HUES6 (cell line): ENCODE results near the gene RBM7.

Experiments used
- H3K27ac ChIP-seq: 2 replicates; pipeline ENCODE4 v1.7.0; 2013; ENCODE audit warnings: low read depth, mild to moderate bottlenecking, low read length, inconsistent platforms
- H3K27me3 ChIP-seq: 2 replicates; pipeline ENCODE4 v1.6.1; 2013; ENCODE audit warnings: low read length; ENCODE audit not compliant: control insufficient read depth, insufficient read depth
- H3K36me3 ChIP-seq: 2 replicates; pipeline ENCODE4 v1.6.1; 2013; ENCODE audit warnings: low read length; ENCODE audit not compliant: control insufficient read depth, insufficient read depth
- H3K4me1 ChIP-seq: 2 replicates; pipeline ENCODE4 v1.6.1; 2013; ENCODE audit warnings: low read length; ENCODE audit not compliant: control insufficient read depth, insufficient read depth
- H3K4me3 ChIP-seq: 2 replicates; pipeline ENCODE4 v1.5.1; 2013; ENCODE audit warnings: low read depth, low read length
- H3K9ac ChIP-seq: one replicate; pipeline ENCODE4 v1.6.1; 2013; ENCODE audit warnings: mild to moderate bottlenecking, low read length
- H3K9me3 ChIP-seq: 2 replicates; pipeline ENCODE4 v1.6.1; 2013; ENCODE audit warnings: low read depth, low read length; ENCODE audit not compliant: control insufficient read depth, insufficient read depth

The RBM7 gene

DNA sequence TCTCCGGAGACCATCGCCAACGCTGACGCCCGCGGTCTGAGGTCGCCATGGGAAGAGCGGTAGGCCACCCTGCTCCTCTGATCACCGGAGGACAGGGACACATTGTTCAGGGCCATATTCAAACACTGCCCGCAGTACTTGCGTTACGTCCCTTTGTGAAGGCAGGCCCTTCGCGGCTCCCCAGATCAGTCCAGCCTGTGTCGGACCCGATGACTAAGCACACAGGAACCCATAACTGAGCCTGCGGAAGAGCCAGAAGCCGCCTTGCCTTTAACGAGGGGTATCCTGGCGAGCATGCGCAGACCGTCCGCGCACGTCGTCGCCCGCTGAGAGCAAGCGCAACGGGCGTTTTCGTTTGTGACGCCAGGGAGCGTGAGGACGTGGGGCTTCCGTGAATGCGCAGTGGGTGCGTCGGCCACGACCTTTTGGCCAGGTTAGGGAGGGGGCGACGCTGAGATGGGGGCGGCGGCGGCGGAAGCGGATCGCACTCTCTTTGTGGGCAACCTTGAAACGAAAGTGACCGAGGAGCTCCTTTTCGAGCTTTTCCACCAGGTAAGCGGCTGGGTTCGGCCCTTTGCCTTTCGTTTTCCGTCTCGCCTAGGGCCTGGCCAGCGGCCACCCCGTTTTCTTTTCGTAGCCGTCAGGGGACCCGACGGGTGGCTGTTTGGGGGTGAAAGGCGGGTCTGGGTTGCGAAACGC lies at the start of gene RBM7, which contains the start of gene C11orf71:
Gene RBM7, plus strand, starts transcription at position 451 of the 699 bp plus-strand sequence. Its CDS starts 6 bp downstream, at position 457.
Gene C11orf71, minus strand, starts transcription at position 296 of the 699 bp plus-strand sequence. Its CDS starts 180 bp downstream, at position 116.
- peaks cover 31% of the 10 kb centered on the region for H3K4me1 ChIP-seq
- no peaks in the 10 kb centered on the region for H3K9me3 ChIP-seq
- H3K36me3 ChIP-seq: peaks cover 22% of the 10 kb centered on the region
- peak within 1 kb of the TSS; percentile 97 for H3K4me3 ChIP-seq
- H3K27ac ChIP-seq: peak within 1 kb of the TSS; percentile 98
- peak within 1 kb of the TSS; percentile 99 for H3K9ac ChIP-seq
- no peaks in the 10 kb centered on the region for H3K27me3 ChIP-seq

GRCh38 chr11:114353443-114353842 lies 47.0 kb upstream of the RBM7 start:
- H3K27me3 ChIP-seq: no peaks in the 10 kb centered on the region
- H3K9ac ChIP-seq: no peak overlapping the region
- no peaks in the 10 kb centered on the region for H3K9me3 ChIP-seq
- peaks cover 3% of the 10 kb centered on the region; the same call in 1 of the 2 replicates for H3K4me1 ChIP-seq
- no peak overlapping the region for H3K4me3 ChIP-seq
- no peak overlapping the region for H3K27ac ChIP-seq
- H3K36me3 ChIP-seq: no peaks in the 10 kb centered on the region

GRCh38 chr11:114354076-114354475 lies 46.4 kb upstream of the RBM7 start:
- no peaks in the 10 kb centered on the region for H3K36me3 ChIP-seq
- no peaks in the 10 kb centered on the region for H3K9me3 ChIP-seq
- H3K4me3 ChIP-seq: no peak overlapping the region
- H3K27me3 ChIP-seq: no peaks in the 10 kb centered on the region
- H3K27ac ChIP-seq: no peak overlapping the region
- no peak overlapping the region for H3K9ac ChIP-seq
- H3K4me1 ChIP-seq: no peaks in the 10 kb centered on the region

DNA sequence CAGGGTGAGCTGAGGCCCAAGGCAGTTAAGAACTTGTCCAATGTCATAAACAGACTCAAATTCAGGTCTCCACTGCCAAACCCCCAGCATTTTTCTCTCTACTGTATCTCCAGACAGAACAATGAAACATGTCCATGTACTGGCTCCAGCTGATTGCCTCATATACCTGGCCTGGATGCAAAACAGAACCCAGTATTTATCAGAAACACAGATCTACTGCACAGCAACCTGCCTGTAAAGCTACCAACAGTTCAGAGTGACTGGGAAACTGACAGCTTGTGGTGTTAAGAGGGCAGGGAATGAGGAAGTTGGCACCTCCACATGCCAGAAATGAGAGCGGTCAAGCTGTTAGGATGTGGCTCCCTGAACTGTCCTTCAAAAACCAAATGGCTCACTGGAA lies 41.8 kb upstream of the RBM7 start:
- Histone ChIP-seq H3K4me3 (no peak overlapping the region), H3K4me1 (no peaks in the 10 kb centered on the region), H3K9ac (no peak overlapping the region), H3K27me3 (no peaks in the 10 kb centered on the region), H3K9me3 (no peaks in the 10 kb centered on the region), H3K27ac (no peak overlapping the region), H3K36me3 (no peaks in the 10 kb centered on the region)

DNA sequence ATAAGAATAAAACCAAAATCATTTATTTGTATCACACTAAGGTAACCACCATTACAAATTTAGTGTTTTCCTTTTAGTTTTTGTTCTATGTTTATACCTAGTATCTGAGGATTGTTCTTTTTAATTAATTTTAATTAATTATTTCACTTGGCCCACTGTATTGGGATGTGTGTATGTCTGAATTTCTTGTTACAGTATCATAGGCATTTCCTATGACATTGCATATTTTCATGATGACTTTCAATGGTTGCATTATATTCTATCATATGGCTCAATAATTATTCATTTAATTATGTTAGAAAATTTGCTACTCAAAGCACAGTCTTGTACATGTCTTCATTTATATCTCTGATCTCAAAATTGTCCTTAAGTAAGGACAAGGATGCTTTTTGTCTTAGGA lies 41.1 kb upstream of the RBM7 start:
- H3K36me3 ChIP-seq: no peaks in the 10 kb centered on the region
- no peaks in the 10 kb centered on the region for H3K9me3 ChIP-seq
- H3K27ac ChIP-seq: no peak overlapping the region
- no peaks in the 10 kb centered on the region for H3K27me3 ChIP-seq
- H3K4me3 ChIP-seq: no peak overlapping the region
- H3K4me1 ChIP-seq: no peaks in the 10 kb centered on the region
- H3K9ac ChIP-seq: no peak overlapping the region

DNA sequence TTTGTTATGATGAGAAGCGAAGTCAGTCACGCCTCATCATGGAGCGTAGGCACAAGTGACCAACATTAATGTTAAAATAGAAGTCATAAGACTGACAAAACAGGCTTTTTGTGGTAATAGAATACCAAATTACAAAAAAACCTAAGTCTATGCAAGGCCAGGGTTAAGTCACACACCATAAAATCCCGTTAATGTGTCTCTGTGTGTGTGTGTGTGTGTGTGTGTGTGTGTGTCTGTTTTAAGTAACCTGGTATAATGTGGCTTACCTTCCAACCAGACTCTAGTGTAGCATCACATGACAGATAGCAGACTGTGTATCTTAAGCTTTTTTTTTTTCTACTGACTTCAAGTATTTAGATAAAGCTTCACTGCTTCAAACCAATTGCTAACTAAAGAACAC lies 38.1 kb upstream of the RBM7 start:
- H3K27ac ChIP-seq: no peak overlapping the region
- H3K27me3 ChIP-seq: no peaks in the 10 kb centered on the region
- H3K4me1 ChIP-seq: peaks cover 14% of the 10 kb centered on the region; the same call in 1 of the 2 replicates
- H3K9me3 ChIP-seq: no peaks in the 10 kb centered on the region
- no peak overlapping the region for H3K4me3 ChIP-seq
- no peak overlapping the region for H3K9ac ChIP-seq
- no peaks in the 10 kb centered on the region for H3K36me3 ChIP-seq

DNA sequence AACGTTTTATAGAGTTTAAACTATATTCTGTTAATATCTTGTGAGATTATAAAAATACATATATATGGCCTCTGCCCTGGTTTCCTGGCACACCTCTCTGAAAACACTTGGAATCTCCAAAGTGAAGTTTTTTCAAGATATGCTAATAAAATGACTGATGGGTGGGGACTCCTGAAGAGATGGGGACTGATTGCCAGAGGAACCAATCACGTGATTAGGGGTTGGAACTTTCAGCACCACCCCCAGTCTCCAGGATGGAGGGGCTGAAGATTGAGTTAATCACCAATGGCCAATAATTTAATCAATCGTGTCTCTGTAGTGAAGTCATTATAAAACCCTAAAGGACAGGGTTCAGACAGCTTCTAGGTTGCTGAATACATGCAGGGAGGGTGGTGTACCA lies 37.5 kb upstream of the RBM7 start:
- H3K36me3 ChIP-seq: no peaks in the 10 kb centered on the region
- H3K9ac ChIP-seq: no peak overlapping the region
- no peaks in the 10 kb centered on the region for H3K9me3 ChIP-seq
- no peak overlapping the region for H3K4me3 ChIP-seq
- peaks cover 18% of the 10 kb centered on the region; the same call in 1 of the 2 replicates for H3K4me1 ChIP-seq
- no peak overlapping the region for H3K27ac ChIP-seq
- no peaks in the 10 kb centered on the region for H3K27me3 ChIP-seq

- H3K27ac ChIP-seq: no peak overlapping the region
- H3K4me3 ChIP-seq: no peak overlapping the region
Observed at GRCh38 chr11:114366331-114367243, 33.9 kb upstream of the RBM7 start.

GRCh38 chr11:114367244-114367957 lies 33.1 kb upstream of the RBM7 start:
- Histone ChIP-seq H3K4me1 (peaks cover 18% of the 10 kb centered on the region; the same call in 1 of the 2 replicates), H3K9me3 (no peaks in the 10 kb centered on the region), H3K4me3 (no peak overlapping the region), H3K27me3 (no peaks in the 10 kb centered on the region), H3K36me3 (no peaks in the 10 kb centered on the region), H3K27ac (no peak overlapping the region), H3K9ac (no peak overlapping the region)

More at GRCh38 chr11:114366331-114367243, 33.9 kb upstream of the RBM7 start:
- Histone ChIP-seq H3K9ac (no peak overlapping the region), H3K4me1 (peaks cover 18% of the 10 kb centered on the region; the same call in 1 of the 2 replicates), H3K36me3 (no peaks in the 10 kb centered on the region), H3K27me3 (no peaks in the 10 kb centered on the region), H3K9me3 (no peaks in the 10 kb centered on the region)

- Histone ChIP-seq H3K27me3 (no peaks in the 10 kb centered on the region), H3K9ac (no peak overlapping the region), H3K4me3 (no peak overlapping the region), H3K36me3 (no peaks in the 10 kb centered on the region), H3K9me3 (no peaks in the 10 kb centered on the region), H3K4me1 (peaks cover 18% of the 10 kb centered on the region; the same call in 1 of the 2 replicates), H3K27ac (no peak overlapping the region)
Observed at GRCh38 chr11:114368918-114369680, 31.4 kb upstream of the RBM7 start.
